IPS-11a (cell line): ENCODE measurements around the gene PNLIPRP2.

ENCODE experiments used
- H3K4me3 ChIP-seq: one replicate; pipeline ENCODE4 v1.5.1; 2013; ENCODE audit warnings: low read depth, low read length, control low read depth

Gene PNLIPRP2

GRCh38 chr10:116679351-116679750 lies 58.6 kb downstream of the PNLIPRP2 start:
- no peak overlapping the region for H3K4me3 ChIP-seq

- H3K4me3 ChIP-seq, result no peak overlapping the region
These were observed 62.4 kb downstream of the PNLIPRP2 start for GRCh38 chr10:116683166-116683565.

GRCh38 chr10:116683821-116684220 lies 63.1 kb downstream of the PNLIPRP2 start:
- H3K4me3 ChIP-seq, result no peak overlapping the region

- no peak overlapping the region for H3K4me3 ChIP-seq
These were observed 64.0 kb downstream of the PNLIPRP2 start for GRCh38 chr10:116684781-116685180.

- H3K4me3 ChIP-seq, result no peak overlapping the region
These were observed 65.1 kb downstream of the PNLIPRP2 start for GRCh38 chr10:116685807-116686206.

GRCh38 chr10:116686632-116687031 lies 65.9 kb downstream of the PNLIPRP2 start:
- H3K4me3 ChIP-seq, result no peak overlapping the region

GRCh38 chr10:116687633-116688032 lies 66.9 kb downstream of the PNLIPRP2 start:
- no peak overlapping the region for H3K4me3 ChIP-seq

GRCh38 chr10:116688241-116688711 lies 67.5 kb downstream of the PNLIPRP2 start:
- H3K4me3 ChIP-seq, result no peak overlapping the region

GRCh38 chr10:116688741-116689495 lies 68.2 kb downstream of the PNLIPRP2 start:
- H3K4me3 ChIP-seq, result no peak overlapping the region

- no peak overlapping the region for H3K4me3 ChIP-seq
These were observed 69.0 kb downstream of the PNLIPRP2 start for GRCh38 chr10:116689744-116690143.

- no peak overlapping the region for H3K4me3 ChIP-seq
These were observed 69.9 kb downstream of the PNLIPRP2 start for GRCh38 chr10:116690356-116691322.

GRCh38 chr10:116691635-116692034 lies 70.9 kb downstream of the PNLIPRP2 start:
- no peak overlapping the region for H3K4me3 ChIP-seq

GRCh38 chr10:116692225-116692624 lies 71.5 kb downstream of the PNLIPRP2 start:
- no peak overlapping the region for H3K4me3 ChIP-seq

GRCh38 chr10:116694243-116694926 lies 73.6 kb downstream of the PNLIPRP2 start:
- H3K4me3 ChIP-seq, result no peak overlapping the region
